ENCODE data around the gene NFATC1.

Gene NFATC1

GRCh38 chr18:79395761-79396404, at the start of gene NFATC1:
TSS of gene NFATC1 (plus strand) at chr18:79395930. CDS start at chr18:79396225, 295 bp downstream.
- Histone ChIP-seq H3K9me3 (ENCODE audit: control insufficient read depth, insufficient read depth, low read length) (no peaks in the 10 kb centered on the region), H3K9ac (ENCODE audit: low read depth, low read length) (no peak within 1 kb of the TSS), H3K4me3 (ENCODE audit: low read depth, low read length) (peak within 1 kb of the TSS; percentile 52), H3K4me1 (ENCODE audit: control insufficient read depth, insufficient read depth, low read length) (0 out of 2 replicates have a peak, but pooled peaks cover 8% of the 10 kb centered on the region), H3K36me3 (ENCODE audit: control insufficient read depth, insufficient read depth, low read length) (no peaks in the 10 kb centered on the region), H3K27me3 (ENCODE audit: control insufficient read depth, insufficient read depth, low read length) (peaks cover 78% of the 10 kb centered on the region), H3K27ac (ENCODE audit: low read depth, low read length) (peak within 1 kb of the TSS; percentile 6)

GRCh38 chr18:79345981-79346380, 49.7 kb upstream of the NFATC1 start:
- Histone ChIP-seq H3K9ac (ENCODE audit: low read depth, low read length) (no peak overlapping the region), H3K9me3 (ENCODE audit: control insufficient read depth, insufficient read depth, low read length) (no peaks in the 10 kb centered on the region), H3K27ac (ENCODE audit: low read depth, low read length) (no peak overlapping the region), H3K4me3 (ENCODE audit: low read depth, low read length) (no peak overlapping the region), H3K36me3 (ENCODE audit: control insufficient read depth, insufficient read depth, low read length) (peaks cover 37% of the 10 kb centered on the region), H3K27me3 (ENCODE audit: control insufficient read depth, insufficient read depth, low read length) (no peaks in the 10 kb centered on the region), H3K4me1 (ENCODE audit: control insufficient read depth, insufficient read depth, low read length) (no peaks in the 10 kb centered on the region)

- no peak overlapping the region for H3K27ac ChIP-seq (ENCODE audit: low read depth, low read length)
- H3K4me3 ChIP-seq (ENCODE audit: low read depth, low read length), result no peak overlapping the region
- no peaks in the 10 kb centered on the region for H3K27me3 ChIP-seq (ENCODE audit: control insufficient read depth, insufficient read depth, low read length)
- no peaks in the 10 kb centered on the region for H3K4me1 ChIP-seq (ENCODE audit: control insufficient read depth, insufficient read depth, low read length)
- no peaks in the 10 kb centered on the region for H3K9me3 ChIP-seq (ENCODE audit: control insufficient read depth, insufficient read depth, low read length)
- H3K9ac ChIP-seq (ENCODE audit: low read depth, low read length), result no peak overlapping the region
- peaks cover 37% of the 10 kb centered on the region for H3K36me3 ChIP-seq (ENCODE audit: control insufficient read depth, insufficient read depth, low read length)
Observed at GRCh38 chr18:79348066-79348465, 47.7 kb upstream of the NFATC1 start.

- no peaks in the 10 kb centered on the region for H3K27me3 ChIP-seq (ENCODE audit: control insufficient read depth, insufficient read depth, low read length)
- no peaks in the 10 kb centered on the region for H3K4me1 ChIP-seq (ENCODE audit: control insufficient read depth, insufficient read depth, low read length)
- no peak overlapping the region for H3K4me3 ChIP-seq (ENCODE audit: low read depth, low read length)
- H3K9ac ChIP-seq (ENCODE audit: low read depth, low read length), result no peak overlapping the region
- H3K9me3 ChIP-seq (ENCODE audit: control insufficient read depth, insufficient read depth, low read length), result no peaks in the 10 kb centered on the region
- peaks cover 3% of the 10 kb centered on the region; the same call in 1 of the 2 replicates for H3K36me3 ChIP-seq (ENCODE audit: control insufficient read depth, insufficient read depth, low read length)
- H3K27ac ChIP-seq (ENCODE audit: low read depth, low read length), result no peak overlapping the region
Observed at GRCh38 chr18:79352432-79352831, 43.3 kb upstream of the NFATC1 start.

- Histone ChIP-seq H3K36me3 (ENCODE audit: control insufficient read depth, insufficient read depth, low read length) (no peaks in the 10 kb centered on the region), H3K27ac (ENCODE audit: low read depth, low read length) (no peak overlapping the region), H3K9me3 (ENCODE audit: control insufficient read depth, insufficient read depth, low read length) (no peaks in the 10 kb centered on the region), H3K27me3 (ENCODE audit: control insufficient read depth, insufficient read depth, low read length) (no peaks in the 10 kb centered on the region), H3K4me1 (ENCODE audit: control insufficient read depth, insufficient read depth, low read length) (no peaks in the 10 kb centered on the region), H3K4me3 (ENCODE audit: low read depth, low read length) (no peak overlapping the region), H3K9ac (ENCODE audit: low read depth, low read length) (no peak overlapping the region)
Observed at GRCh38 chr18:79353267-79353666, 42.5 kb upstream of the NFATC1 start.

GRCh38 chr18:79354350-79354749, 41.4 kb upstream of the NFATC1 start:
- Histone ChIP-seq H3K4me3 (ENCODE audit: low read depth, low read length) (no peak overlapping the region), H3K27ac (ENCODE audit: low read depth, low read length) (no peak overlapping the region), H3K27me3 (ENCODE audit: control insufficient read depth, insufficient read depth, low read length) (no peaks in the 10 kb centered on the region), H3K4me1 (ENCODE audit: control insufficient read depth, insufficient read depth, low read length) (no peaks in the 10 kb centered on the region), H3K9ac (ENCODE audit: low read depth, low read length) (no peak overlapping the region), H3K9me3 (ENCODE audit: control insufficient read depth, insufficient read depth, low read length) (no peaks in the 10 kb centered on the region), H3K36me3 (ENCODE audit: control insufficient read depth, insufficient read depth, low read length) (peaks cover 3% of the 10 kb centered on the region; the same call in 1 of the 2 replicates)

GRCh38 chr18:79355433-79356335, 40.0 kb upstream of the NFATC1 start:
- Histone ChIP-seq H3K36me3 (ENCODE audit: control insufficient read depth, insufficient read depth, low read length) (peaks cover 9% of the 10 kb centered on the region), H3K4me1 (ENCODE audit: control insufficient read depth, insufficient read depth, low read length) (no peaks in the 10 kb centered on the region), H3K9me3 (ENCODE audit: control insufficient read depth, insufficient read depth, low read length) (no peaks in the 10 kb centered on the region), H3K27ac (ENCODE audit: low read depth, low read length) (no peak overlapping the region), H3K4me3 (ENCODE audit: low read depth, low read length) (no peak overlapping the region), H3K27me3 (ENCODE audit: control insufficient read depth, insufficient read depth, low read length) (no peaks in the 10 kb centered on the region), H3K9ac (ENCODE audit: low read depth, low read length) (no peak overlapping the region)

GRCh38 chr18:79356435-79356834, 39.3 kb upstream of the NFATC1 start:
- Histone ChIP-seq H3K27ac (ENCODE audit: low read depth, low read length) (no peak overlapping the region), H3K9me3 (ENCODE audit: control insufficient read depth, insufficient read depth, low read length) (no peaks in the 10 kb centered on the region), H3K4me1 (ENCODE audit: control insufficient read depth, insufficient read depth, low read length) (no peaks in the 10 kb centered on the region), H3K9ac (ENCODE audit: low read depth, low read length) (no peak overlapping the region), H3K4me3 (ENCODE audit: low read depth, low read length) (no peak overlapping the region), H3K27me3 (ENCODE audit: control insufficient read depth, insufficient read depth, low read length) (no peaks in the 10 kb centered on the region), H3K36me3 (ENCODE audit: control insufficient read depth, insufficient read depth, low read length) (peaks cover 15% of the 10 kb centered on the region)

- no peak overlapping the region for H3K4me3 ChIP-seq (ENCODE audit: low read depth, low read length)
- H3K27ac ChIP-seq (ENCODE audit: low read depth, low read length), result no peak overlapping the region
- no peak overlapping the region for H3K9ac ChIP-seq (ENCODE audit: low read depth, low read length)
- peaks cover 32% of the 10 kb centered on the region for H3K36me3 ChIP-seq (ENCODE audit: control insufficient read depth, insufficient read depth, low read length)
- no peaks in the 10 kb centered on the region for H3K9me3 ChIP-seq (ENCODE audit: control insufficient read depth, insufficient read depth, low read length)
- no peaks in the 10 kb centered on the region for H3K27me3 ChIP-seq (ENCODE audit: control insufficient read depth, insufficient read depth, low read length)
- H3K4me1 ChIP-seq (ENCODE audit: control insufficient read depth, insufficient read depth, low read length), result no peaks in the 10 kb centered on the region
Observed at GRCh38 chr18:79360933-79361332, 34.8 kb upstream of the NFATC1 start.

- no peak overlapping the region for H3K9ac ChIP-seq (ENCODE audit: low read depth, low read length)
- H3K4me3 ChIP-seq (ENCODE audit: low read depth, low read length), result no peak overlapping the region
- no peaks in the 10 kb centered on the region for H3K4me1 ChIP-seq (ENCODE audit: control insufficient read depth, insufficient read depth, low read length)
- no peaks in the 10 kb centered on the region for H3K27me3 ChIP-seq (ENCODE audit: control insufficient read depth, insufficient read depth, low read length)
- peaks cover 32% of the 10 kb centered on the region for H3K36me3 ChIP-seq (ENCODE audit: control insufficient read depth, insufficient read depth, low read length)
- no peak overlapping the region for H3K27ac ChIP-seq (ENCODE audit: low read depth, low read length)
- H3K9me3 ChIP-seq (ENCODE audit: control insufficient read depth, insufficient read depth, low read length), result no peaks in the 10 kb centered on the region
Observed at GRCh38 chr18:79361766-79362522, 33.8 kb upstream of the NFATC1 start.

All from HUES48 (cell line).